ENCODE measurements around the gene ACOT7.
A peak's percentile ranks its signal among the peaks of the same experiment; 100 is the strongest.

Gene ACOT7

GRCh38 chr1:6329851-6330250 lies 63.7 kb downstream of the ACOT7 start:
- H3K9me3 Mint-ChIP-seq, result no peaks in the 10 kb centered on the region
- H3K27ac Mint-ChIP-seq, result peak overlapping the region; percentile 90 to 98 (median 96)
- no peak for TF ChIP-seq CTCF (IDR thresholded peaks at IDR 0.05; ENCODE audit: unreplicated experiment in 3 of 3)
- H3K27me3 Mint-ChIP-seq (ENCODE audit: low read depth), result no peaks in the 10 kb centered on the region
- peak overlapping the region; percentile 31 to 68 (median 44) for H3K4me3 Mint-ChIP-seq
- peaks cover 57% of the 10 kb centered on the region for H3K4me1 Mint-ChIP-seq
- H3K36me3 Mint-ChIP-seq (ENCODE audit: low read depth), result peaks cover 3% of the 10 kb centered on the region

GRCh38 chr1:6329396-6329795 lies 64.2 kb downstream of the ACOT7 start:
- peak overlapping the region; percentile 31 to 44 (median 40) for H3K4me3 Mint-ChIP-seq
- peak overlapping the region; percentile 90 to 98 (median 96) for H3K27ac Mint-ChIP-seq
- no peaks in the 10 kb centered on the region for H3K9me3 Mint-ChIP-seq
- H3K27me3 Mint-ChIP-seq (ENCODE audit: low read depth), result no peaks in the 10 kb centered on the region
- peaks cover 3% of the 10 kb centered on the region for H3K36me3 Mint-ChIP-seq (ENCODE audit: low read depth)
- H3K4me1 Mint-ChIP-seq, result peaks cover 57% of the 10 kb centered on the region
- TF ChIP-seq CTCF (IDR thresholded peaks at IDR 0.05; ENCODE audit: unreplicated experiment in 3 of 3), result no peak

- H3K9me3 Mint-ChIP-seq, result no peaks in the 10 kb centered on the region
- peaks cover 3% of the 10 kb centered on the region for H3K36me3 Mint-ChIP-seq (ENCODE audit: low read depth)
- H3K27me3 Mint-ChIP-seq (ENCODE audit: low read depth), result no peaks in the 10 kb centered on the region
- H3K4me3 Mint-ChIP-seq, result peak overlapping the region in 2 of 3 experiments; percentile 40 to 44
- no peak for TF ChIP-seq CTCF (IDR thresholded peaks at IDR 0.05; ENCODE audit: unreplicated experiment in 3 of 3)
- H3K27ac Mint-ChIP-seq, result peak overlapping the region; percentile 90 to 98 (median 96)
- H3K4me1 Mint-ChIP-seq, result peaks cover 51% of the 10 kb centered on the region
Observed at GRCh38 chr1:6328696-6329095, 64.9 kb downstream of the ACOT7 start.

GRCh38 chr1:6328091-6328490 lies 65.5 kb downstream of the ACOT7 start:
- Mint-ChIP-seq H3K36me3 (ENCODE audit: low read depth) (peaks cover 3% of the 10 kb centered on the region), H3K4me1 (peaks cover 47% of the 10 kb centered on the region), H3K9me3 (no peaks in the 10 kb centered on the region), H3K27ac (no peak overlapping the region), H3K27me3 (ENCODE audit: low read depth) (no peaks in the 10 kb centered on the region), H3K4me3 (no peak overlapping the region)
- TF ChIP-seq CTCF (IDR thresholded peaks at IDR 0.05; ENCODE audit: unreplicated experiment in 3 of 3), result no peak

- no peak for TF ChIP-seq CTCF (IDR thresholded peaks at IDR 0.05; ENCODE audit: unreplicated experiment in 3 of 3)
- Mint-ChIP-seq H3K9me3 (no peaks in the 10 kb centered on the region), H3K27me3 (ENCODE audit: low read depth) (no peaks in the 10 kb centered on the region), H3K36me3 (ENCODE audit: low read depth) (peaks cover 3% of the 10 kb centered on the region), H3K4me1 (peaks cover 23% of the 10 kb centered on the region), H3K4me3 (no peak overlapping the region), H3K27ac (no peak overlapping the region)
Observed at GRCh38 chr1:6325482-6325881, 68.1 kb downstream of the ACOT7 start.

GRCh38 chr1:6322161-6322560 lies 71.4 kb downstream of the ACOT7 start:
- no peaks in the 10 kb centered on the region for H3K9me3 Mint-ChIP-seq
- H3K27me3 Mint-ChIP-seq (ENCODE audit: low read depth), result no peaks in the 10 kb centered on the region
- TF ChIP-seq CTCF (IDR thresholded peaks at IDR 0.05; ENCODE audit: unreplicated experiment in 3 of 3), result no peak
- H3K27ac Mint-ChIP-seq, result no peak overlapping the region
- H3K4me3 Mint-ChIP-seq, result no peak overlapping the region
- peaks cover 8% of the 10 kb centered on the region for H3K4me1 Mint-ChIP-seq
- H3K36me3 Mint-ChIP-seq (ENCODE audit: low read depth), result peaks cover 3% of the 10 kb centered on the region
